A549 (cell line): ENCODE results near the gene SIGMAR1.

Experiments used
- CEBPB ChIP-seq, 2 experiments: fragments of >200 bp in 1 of 2; sonication (Bioruptor Twin) in 1 of 2; formaldehyde crosslinking in 1 of 2; IDR thresholded peaks; 2 replicates each; pipeline ENCODE4 v1.6.1; 2012 to 2016
- EP300 ChIP-seq, 2 experiments: fragments of >200 bp; sonication (Bioruptor Twin); formaldehyde crosslinking; IDR thresholded peaks; 2 replicates in 1 of 2; 3 replicates in 1 of 2; pipeline ENCODE4 v1.6.1; 2016 to 2017
- POLR2A ChIP-seq: IDR thresholded peaks from 2 replicates; pipeline ENCODE4 v1.6.1; 2012; ENCODE audit warnings: mild to moderate bottlenecking, low read length
- SMC3 ChIP-seq: fragments of >200 bp; sonication (Bioruptor Twin); formaldehyde crosslinking; IDR thresholded peaks from 3 replicates; pipeline ENCODE4 v1.6.1; 2018; ENCODE audit warnings: inconsistent platforms
- TF ChIP-seq, protein P1 (sequence below): fragments of >200 bp; sonication (Bioruptor Twin); formaldehyde crosslinking; IDR thresholded peaks from 3 replicates; pipeline ENCODE4 v1.5.1; 2016

DNA sequence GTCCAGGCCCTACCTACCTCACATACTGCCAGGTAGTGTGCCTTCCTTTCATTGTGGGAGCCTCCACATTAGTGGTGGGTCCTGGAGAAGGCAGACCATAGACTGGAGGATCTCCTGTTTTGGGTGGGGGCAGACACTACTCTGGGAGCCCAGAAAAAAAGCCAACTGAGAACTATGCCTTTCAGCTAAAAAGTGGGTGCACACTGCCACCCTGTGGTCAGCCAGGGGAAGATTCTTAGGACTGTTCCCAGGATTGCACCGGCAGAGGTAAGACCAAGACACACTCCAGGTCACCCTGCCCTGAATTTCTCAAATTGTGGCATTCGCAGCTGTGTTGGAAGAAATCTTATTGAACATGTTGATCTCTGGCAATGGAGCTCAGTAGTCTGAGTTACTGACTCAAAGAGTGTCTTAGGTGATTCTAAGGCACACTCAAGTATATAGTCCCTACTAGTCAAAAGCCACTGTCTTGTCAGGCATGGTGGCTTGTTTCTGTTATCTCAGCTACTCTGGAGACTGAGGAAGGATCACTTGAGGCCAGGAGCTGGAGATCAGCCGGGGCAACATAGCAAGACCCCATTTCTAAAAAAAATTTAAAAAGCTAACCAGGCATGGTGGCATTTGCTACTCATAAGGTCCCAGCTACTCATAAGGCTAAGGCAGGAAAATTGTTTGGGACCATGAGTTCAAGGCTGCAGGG is 3.6 kb downstream of the SIGMAR1 start:
- TF ChIP-seq, protein P1, sequence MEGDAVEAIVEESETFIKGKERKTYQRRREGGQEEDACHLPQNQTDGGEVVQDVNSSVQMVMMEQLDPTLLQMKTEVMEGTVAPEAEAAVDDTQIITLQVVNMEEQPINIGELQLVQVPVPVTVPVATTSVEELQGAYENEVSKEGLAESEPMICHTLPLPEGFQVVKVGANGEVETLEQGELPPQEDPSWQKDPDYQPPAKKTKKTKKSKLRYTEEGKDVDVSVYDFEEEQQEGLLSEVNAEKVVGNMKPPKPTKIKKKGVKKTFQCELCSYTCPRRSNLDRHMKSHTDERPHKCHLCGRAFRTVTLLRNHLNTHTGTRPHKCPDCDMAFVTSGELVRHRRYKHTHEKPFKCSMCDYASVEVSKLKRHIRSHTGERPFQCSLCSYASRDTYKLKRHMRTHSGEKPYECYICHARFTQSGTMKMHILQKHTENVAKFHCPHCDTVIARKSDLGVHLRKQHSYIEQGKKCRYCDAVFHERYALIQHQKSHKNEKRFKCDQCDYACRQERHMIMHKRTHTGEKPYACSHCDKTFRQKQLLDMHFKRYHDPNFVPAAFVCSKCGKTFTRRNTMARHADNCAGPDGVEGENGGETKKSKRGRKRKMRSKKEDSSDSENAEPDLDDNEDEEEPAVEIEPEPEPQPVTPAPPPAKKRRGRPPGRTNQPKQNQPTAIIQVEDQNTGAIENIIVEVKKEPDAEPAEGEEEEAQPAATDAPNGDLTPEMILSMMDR = peak; percentile 88
- TF ChIP-seq POLR2A (no peak), CEBPB (IDR thresholded peaks at IDR 0.05) (no peak), SMC3 (peak; percentile 45; the same call in 1 of the 3 replicates), EP300 (IDR thresholded peaks at IDR 0.05) (no peak)
